IPS DF 4.7 (cell line): ENCODE data around the gene ATP6V1F.

Source experiments
- DNase-seq: peaks from one replicate; pipeline ENCODE4 v3.0.0-alpha.2; 2013; ENCODE audit warnings: low spot score; ENCODE audit errors: extremely low read depth

ATP6V1F gene

GRCh38 chr7:128862571-128863432, at the start of gene ATP6V1F:
Gene ATP6V1F, plus strand, starts transcription at chr7:128862856. Its CDS starts 49 bp downstream, at chr7:128862905.
- no peak for DNase-seq

- DNase-seq = no peak
These were observed 48.2 kb upstream of the ATP6V1F start for GRCh38 chr7:128814499-128814898.

- DNase-seq = no peak
These were observed 47.2 kb upstream of the ATP6V1F start for GRCh38 chr7:128815289-128815942.

GRCh38 chr7:128818694-128819093, 44.0 kb upstream of the ATP6V1F start:
- no peak for DNase-seq

- no peak for DNase-seq
These were observed 40.9 kb upstream of the ATP6V1F start for GRCh38 chr7:128821724-128822123.

- DNase-seq = no peak
These were observed 36.1 kb upstream of the ATP6V1F start for GRCh38 chr7:128826512-128826911.

GRCh38 chr7:128826916-128827247, 35.8 kb upstream of the ATP6V1F start:
- no peak for DNase-seq

GRCh38 chr7:128827248-128827958, 35.3 kb upstream of the ATP6V1F start:
- DNase-seq = no peak

- DNase-seq = no peak
These were observed 34.5 kb upstream of the ATP6V1F start for GRCh38 chr7:128827971-128828711.

- no peak for DNase-seq
These were observed 33.1 kb upstream of the ATP6V1F start for GRCh38 chr7:128829391-128830166.

GRCh38 chr7:128830231-128831177, 32.2 kb upstream of the ATP6V1F start, which contains the start of gene FLNC:
Gene FLNC, plus strand, starts transcription at chr7:128830406. Its CDS starts 232 bp downstream, at chr7:128830638.
- no peak for DNase-seq

GRCh38 chr7:128831178-128831993, 31.3 kb upstream of the ATP6V1F start:
- DNase-seq = no peak

- peak; percentile 46 for DNase-seq
These were observed 30.4 kb upstream of the ATP6V1F start for GRCh38 chr7:128831994-128832879.

GRCh38 chr7:128832880-128833147, 29.8 kb upstream of the ATP6V1F start:
- DNase-seq = no peak

GRCh38 chr7:128833148-128833945, 29.3 kb upstream of the ATP6V1F start:
- DNase-seq = no peak

- no peak for DNase-seq
These were observed 28.7 kb upstream of the ATP6V1F start for GRCh38 chr7:128833946-128834325.

- no peak for DNase-seq
These were observed 27.4 kb upstream of the ATP6V1F start for GRCh38 chr7:128835231-128835751.
